Measurements from ENCODE around the gene LIPF.

The LIPF gene

GRCh38 chr10:88620441-88620840 is 43.8 kb upstream of the LIPF start:
- Histone ChIP-seq H3K4me1 (ENCODE audit: low read length) (no peaks in the 10 kb centered on the region; the same call in 1 of the 2 replicates), H4K20me1 (ENCODE audit: insufficient read depth, low read length) (no peaks in the 10 kb centered on the region), H3K9me3 (ENCODE audit: insufficient read depth, low read length) (no peaks in the 10 kb centered on the region), H2AFZ (ENCODE audit: low read depth, low read length) (no peak overlapping the region), H3K79me2 (ENCODE audit: low read length) (no peaks in the 10 kb centered on the region), H3K36me3 (replicated peaks; ENCODE audit: low read depth, low read length) (no peaks in the 10 kb centered on the region), H3K9ac (ENCODE audit: low read length) (no peak overlapping the region), H3K4me3 (ENCODE audit: low read length) (no peak overlapping the region), H3K27ac (ENCODE audit: low read length) (no peak overlapping the region), H3K27me3 (ENCODE audit: low read depth, low read length) (no peaks in the 10 kb centered on the region), H3K4me2 (ENCODE audit: low read length) (no peak overlapping the region)
- no peak for TF ChIP-seq EZH2phosphoT487 (IDR thresholded peaks at IDR 0.05; ENCODE audit: low read depth)
- no peak for TF ChIP-seq CTCF (IDR thresholded peaks at IDR 0.05; ENCODE audit: low read depth, low read length)

GRCh38 chr10:88623835-88624234 is 40.4 kb upstream of the LIPF start:
- Histone ChIP-seq H3K9me3 (ENCODE audit: insufficient read depth, low read length) (no peaks in the 10 kb centered on the region), H3K4me3 (ENCODE audit: low read length) (no peak overlapping the region), H3K4me2 (ENCODE audit: low read length) (no peak overlapping the region), H3K36me3 (replicated peaks; ENCODE audit: low read depth, low read length) (no peaks in the 10 kb centered on the region), H3K4me1 (ENCODE audit: low read length) (no peaks in the 10 kb centered on the region; the same call in 1 of the 2 replicates), H3K9ac (ENCODE audit: low read length) (no peak overlapping the region), H3K79me2 (ENCODE audit: low read length) (no peaks in the 10 kb centered on the region), H4K20me1 (ENCODE audit: insufficient read depth, low read length) (no peaks in the 10 kb centered on the region), H3K27ac (ENCODE audit: low read length) (no peak overlapping the region), H3K27me3 (ENCODE audit: low read depth, low read length) (no peaks in the 10 kb centered on the region), H2AFZ (ENCODE audit: low read depth, low read length) (no peak overlapping the region)
- TF ChIP-seq EZH2phosphoT487 (IDR thresholded peaks at IDR 0.05; ENCODE audit: low read depth) = no peak
- TF ChIP-seq CTCF (IDR thresholded peaks at IDR 0.05; ENCODE audit: low read depth, low read length) = no peak

DNA sequence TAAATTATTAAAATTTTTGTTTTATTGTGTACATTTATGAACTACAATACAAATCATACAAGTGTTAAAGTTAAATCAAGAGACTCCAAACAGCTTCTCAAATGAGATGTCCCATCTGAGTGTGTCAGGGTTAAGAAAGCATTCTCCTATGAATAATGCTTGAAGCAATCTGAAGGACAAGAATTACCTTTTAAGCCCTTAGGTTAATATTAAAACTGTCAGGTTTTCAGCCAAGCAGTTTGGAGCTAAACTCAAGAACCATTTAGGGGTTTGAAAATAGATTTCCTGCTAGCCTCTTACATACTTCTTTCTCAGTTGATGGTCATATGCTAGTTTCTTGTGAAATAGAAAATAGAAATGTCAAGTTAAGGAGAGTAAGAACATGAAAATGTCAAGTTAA is 39.4 kb upstream of the LIPF start:
- Histone ChIP-seq H4K20me1 (ENCODE audit: insufficient read depth, low read length) (no peaks in the 10 kb centered on the region), H3K4me3 (ENCODE audit: low read length) (no peak overlapping the region), H3K4me2 (ENCODE audit: low read length) (no peak overlapping the region), H2AFZ (ENCODE audit: low read depth, low read length) (no peak overlapping the region), H3K9ac (ENCODE audit: low read length) (no peak overlapping the region), H3K36me3 (replicated peaks; ENCODE audit: low read depth, low read length) (no peaks in the 10 kb centered on the region), H3K27me3 (ENCODE audit: low read depth, low read length) (no peaks in the 10 kb centered on the region), H3K27ac (ENCODE audit: low read length) (no peak overlapping the region), H3K9me3 (ENCODE audit: insufficient read depth, low read length) (no peaks in the 10 kb centered on the region), H3K79me2 (ENCODE audit: low read length) (no peaks in the 10 kb centered on the region), H3K4me1 (ENCODE audit: low read length) (no peaks in the 10 kb centered on the region; the same call in 1 of the 2 replicates)
- TF ChIP-seq CTCF (IDR thresholded peaks at IDR 0.05; ENCODE audit: low read depth, low read length) (no peak), EZH2phosphoT487 (IDR thresholded peaks at IDR 0.05; ENCODE audit: low read depth) (no peak)

- H2AFZ ChIP-seq (ENCODE audit: low read depth, low read length) = no peak overlapping the region
- no peak overlapping the region for H3K4me3 ChIP-seq (ENCODE audit: low read length)
- H3K9ac ChIP-seq (ENCODE audit: low read length) = no peak overlapping the region
- H3K79me2 ChIP-seq (ENCODE audit: low read length) = no peaks in the 10 kb centered on the region
- no peak overlapping the region for H3K27ac ChIP-seq (ENCODE audit: low read length)
- peaks cover 32% of the 10 kb centered on the region for H3K4me1 ChIP-seq (ENCODE audit: low read length)
- H3K27me3 ChIP-seq (ENCODE audit: low read depth, low read length) = no peaks in the 10 kb centered on the region
- no peak for TF ChIP-seq EZH2phosphoT487 (IDR thresholded peaks at IDR 0.05; ENCODE audit: low read depth)
- no peak for TF ChIP-seq CTCF (IDR thresholded peaks at IDR 0.05; ENCODE audit: low read depth, low read length)
- H4K20me1 ChIP-seq (ENCODE audit: insufficient read depth, low read length) = no peaks in the 10 kb centered on the region
- H3K36me3 ChIP-seq (replicated peaks; ENCODE audit: low read depth, low read length) = peaks cover 8% of the 10 kb centered on the region
- H3K9me3 ChIP-seq (ENCODE audit: insufficient read depth, low read length) = no peaks in the 10 kb centered on the region
- no peak overlapping the region for H3K4me2 ChIP-seq (ENCODE audit: low read length)
Measured at GRCh38 chr10:88640186-88640585, 24.1 kb upstream of the LIPF start.

Measured in OCI-LY3 (cell line).